ENCODE data around the gene FAM78A. TPM values are rescaled to one million over a fixed set of nuclear protein-coding genes. Genes with fewer than 3 reads are reported as not detected.

The FAM78A gene
- total and polyA plus RNA-seq, 2 of the 8 experiments (the other 6 are each of a cell fraction or from before 2014, with no cell fraction given), result 3.1 TPM

DNA sequence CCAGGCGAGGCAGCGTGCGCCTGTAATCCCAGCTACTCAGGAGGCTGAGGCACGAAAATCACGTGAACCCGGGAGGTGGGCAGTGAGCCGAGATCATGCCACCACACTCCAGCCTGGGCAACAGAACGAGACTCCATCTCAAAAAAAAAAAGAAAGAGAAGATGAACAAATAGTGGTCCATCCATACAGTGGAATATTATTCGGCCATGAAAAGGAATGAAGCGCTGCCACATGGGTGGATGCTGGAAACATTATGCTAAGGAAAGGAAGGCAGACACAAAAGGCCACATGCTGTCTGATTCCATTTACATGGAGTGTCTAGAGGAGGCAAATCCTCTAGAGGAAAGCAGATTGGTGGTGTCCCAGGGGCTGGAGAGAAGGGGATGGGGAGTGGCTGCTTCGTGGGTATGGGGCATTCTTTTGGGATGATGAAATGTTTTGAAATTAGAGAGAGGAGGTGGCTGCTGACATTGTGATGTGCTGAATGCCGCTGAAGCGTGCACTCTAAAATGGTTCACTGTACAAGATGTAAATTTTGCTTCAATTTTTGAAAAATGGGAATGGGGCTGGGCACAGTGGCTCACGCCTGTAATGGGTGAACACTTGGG, 30.2 kb upstream of the FAM78A start:
- Histone ChIP-seq H3K27me3 (replicated peaks in 1 of 4; ENCODE audit: control insufficient read depth in 3 of 4, extremely low read depth in 1 of 4, insufficient read depth in 3 of 4, low read length in 3 of 4) (no peaks in the 10 kb centered on the region), H3K14ac (ENCODE audit: insufficient read length) (no peak overlapping the region), H3K56ac (replicated peaks; ENCODE audit: insufficient read length, low read depth, low read length) (no peak overlapping the region), H4K8ac (ENCODE audit: extremely low read depth, insufficient read depth, low read length) (no peak overlapping the region), H3K4me3 (ENCODE audit: extremely low read depth in 1 of 4, insufficient read depth in 2 of 4, low read depth in 3 of 4, low read length in 4 of 4) (no peak overlapping the region), H3K4me2 (ENCODE audit: insufficient read depth in 1 of 2, low read depth in 2 of 2, low read length in 2 of 2) (no peak overlapping the region), H3K9ac (replicated peaks in 1 of 4; ENCODE audit: extremely low read depth in 1 of 4, low read depth in 3 of 4, low read length in 3 of 4) (no peak overlapping the region), H3K23ac (ENCODE audit: insufficient read length) (no peak overlapping the region), H3K4me1 (replicated peaks in 1 of 4; ENCODE audit: control insufficient read depth in 3 of 4, insufficient read depth in 4 of 4, low read length in 3 of 4) (peaks cover 0 to 4% (median 2%) of the 10 kb centered on the region in 4 experiments; a peak in 2 of 7 replicates), H3K27ac (ENCODE audit: low read depth, low read length) (no peak overlapping the region), H2BK15ac (ENCODE audit: low read length) (no peak overlapping the region), H4K91ac (replicated peaks; ENCODE audit: insufficient read length, low read length) (no peak overlapping the region), H2BK120ac (replicated peaks; ENCODE audit: low read depth, low read length) (no peak overlapping the region), H3K4ac (replicated peaks; ENCODE audit: insufficient read length, low read depth, low read length) (no peak overlapping the region), H3K23me2 (ENCODE audit: low read depth, low read length) (no peaks in the 10 kb centered on the region), H3K9me3 (ENCODE audit: insufficient read depth in 2 of 2, low read depth in 1 of 2, low read length in 1 of 2) (no peaks in the 10 kb centered on the region), H4K5ac (ENCODE audit: insufficient read length, low read depth, low read length) (no peak overlapping the region), H3K79me1 (ENCODE audit: low read depth, low read length) (no peaks in the 10 kb centered on the region), H2BK12ac (ENCODE audit: low read depth, low read length) (no peak overlapping the region), H3K36me3 (ENCODE audit: control insufficient read depth in 2 of 4, insufficient read depth in 4 of 4, low read length in 3 of 4) (no peaks in the 10 kb centered on the region), H3K18ac (ENCODE audit: extremely low read depth, low read length) (no peak overlapping the region), H3K79me2 (ENCODE audit: control insufficient read depth in 1 of 2, insufficient read depth in 2 of 2, low read length in 2 of 2) (no peaks in the 10 kb centered on the region), H4K20me1 (replicated peaks in 1 of 2; ENCODE audit: control insufficient read depth in 1 of 2, insufficient read depth in 2 of 2, low read length in 2 of 2) (no peaks in the 10 kb centered on the region), H2BK20ac (ENCODE audit: low read length) (no peak overlapping the region), H2AFZ (ENCODE audit: low read length) (no peak overlapping the region), H2AK5ac (ENCODE audit: low read depth, low read length) (no peak overlapping the region), H2BK5ac (ENCODE audit: low read depth, low read length) (no peak overlapping the region)
- WGBS, 2 experiments (ENCODE audit: extremely low coverage in 1 of 2, insufficient coverage in 1 of 2, insufficient read length in 1 of 2, insufficient replicate concordance in 2 of 2, low coverage in 1 of 2, low lambda C conversion rate in 2 of 2, missing lambda C conversion rate in 1 of 2), result 94% methylated on average over 14 of the region's 14 CpGs; no CpG with 5 or more reads in 1 of the 2 experiments
- CTCF ChIA-PET (ENCODE audit: partially characterized antibody), result interaction anchor here (1.4 kb wide), 1 partner anchor 14 kb away, joined by 4 read pairs; no protein-coding TSS in a partner anchor
- POLR2A ChIA-PET (ENCODE audit: partially characterized antibody), result interaction anchor here (1.8 kb wide), 1 partner anchor 14 kb away, joined by 3 read pairs; no protein-coding TSS in a partner anchor
- FAIRE-seq, result no peak
- no peak for DNase-seq (ENCODE audit: low read depth in 1 of 2, low spot score in 2 of 2)
- TF ChIP-seq NRF1 (IDR thresholded peaks at IDR 0.05; ENCODE audit: low read depth, low read length) (no peak), RAD21 (IDR thresholded peaks at IDR 0.05 in 1 of 2, conservative IDR thresholded peaks at IDR 0.05 in 1 of 2; ENCODE audit: low read depth in 2 of 2, low read length in 2 of 2) (no peak), USF2 (IDR thresholded peaks at IDR 0.05; ENCODE audit: low read length) (no peak), SP1 (IDR thresholded peaks at IDR 0.05; ENCODE audit: low read depth, low read length) (no peak), SIX5 (IDR thresholded peaks at IDR 0.05; ENCODE audit: low read depth, low read length) (no peak), GABPA (IDR thresholded peaks at IDR 0.05; ENCODE audit: borderline replicate concordance, insufficient read depth, low read length) (no peak), MAFK (IDR thresholded peaks at IDR 0.05; ENCODE audit: low read depth, low read length) (no peak), HDAC6 (IDR thresholded peaks at IDR 0.05; ENCODE audit: low read depth, low read length) (no peak), RXRA (IDR thresholded peaks at IDR 0.05; ENCODE audit: insufficient read depth, low read depth, low read length) (no peak), CTBP2 (IDR thresholded peaks at IDR 0.05; ENCODE audit: borderline replicate concordance, insufficient read depth, insufficient read length, low read length) (no peak), KDM5A (IDR thresholded peaks at IDR 0.05; ENCODE audit: low read length) (no peak), SIN3A (conservative IDR thresholded peaks at IDR 0.05 in 1 of 2, IDR thresholded peaks at IDR 0.05 in 1 of 2; ENCODE audit: low read depth in 1 of 2, low read length in 2 of 2) (no peak)

Data from H1 (cell line).